ENCODE measurements around the gene EEF1AKMT3.
A peak's percentile ranks its signal among the peaks of the same experiment; 100 is the strongest.

Gene EEF1AKMT3

DNA sequence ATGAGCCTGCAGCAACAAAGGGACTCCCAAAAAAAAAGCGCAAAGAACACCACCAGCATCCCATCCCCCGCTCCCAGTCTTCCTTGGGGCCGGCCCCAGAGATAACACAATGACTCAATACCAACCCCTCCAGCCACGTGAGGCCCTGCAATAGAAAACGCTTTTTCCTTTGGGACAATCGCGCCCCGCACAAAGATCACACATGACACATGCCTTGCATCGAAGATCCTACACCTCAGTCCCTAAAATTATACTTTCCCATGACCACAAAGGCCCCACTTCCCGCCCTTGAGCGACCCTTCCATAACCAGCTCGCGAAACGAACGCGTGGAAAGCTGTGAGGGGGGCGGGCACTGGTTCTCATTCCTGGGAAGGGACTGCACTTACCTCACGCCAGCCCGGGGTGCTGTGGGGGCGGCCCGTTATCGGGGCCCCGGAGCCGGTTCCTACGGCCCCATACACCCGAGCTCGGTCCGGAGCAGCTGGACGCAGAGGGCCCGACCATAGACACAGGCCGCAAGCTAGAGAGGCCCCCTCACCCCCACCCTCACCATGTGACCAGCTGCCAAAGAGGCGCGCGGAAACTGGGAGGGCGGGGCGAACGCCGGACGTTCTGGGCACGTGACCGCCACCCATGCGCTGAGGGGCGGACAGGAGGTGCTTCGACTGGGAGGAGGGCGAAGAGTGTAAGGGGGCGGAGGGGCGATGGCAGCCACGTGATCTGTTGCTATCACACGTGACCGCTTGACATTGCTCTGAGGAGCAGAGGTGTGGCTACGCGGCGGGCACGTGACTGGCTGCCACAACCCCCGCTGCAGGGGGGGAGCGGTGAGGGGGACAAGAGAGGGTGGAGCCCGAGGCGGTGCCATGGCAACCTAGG, 20.4 kb upstream of the EEF1AKMT3 start, which contains the start of gene CDK4:
CDK4 (minus strand) TSS at position 523 of the 880 bp plus-strand sequence. CDS start 593 bp downstream, outside the sequence.
- peak; percentile 98 for DNase-seq

DNA sequence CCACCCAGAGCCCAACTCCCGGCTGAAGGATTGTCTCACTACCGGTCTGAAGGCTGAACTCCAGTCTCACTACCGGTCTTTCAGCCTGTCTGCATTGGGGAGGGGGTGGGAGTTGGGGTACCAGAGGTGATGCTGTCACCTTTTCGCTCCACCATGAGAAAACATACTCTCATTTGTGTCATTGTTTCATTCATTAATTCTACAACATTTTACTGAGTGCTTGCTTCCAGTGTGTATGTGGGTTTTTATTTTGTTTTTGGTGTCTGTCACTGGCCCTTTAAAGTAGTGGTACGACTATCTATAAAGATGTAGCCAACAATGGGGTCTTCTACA, 19.8 kb upstream of the EEF1AKMT3 start:
- DNase-seq = no peak

DNA sequence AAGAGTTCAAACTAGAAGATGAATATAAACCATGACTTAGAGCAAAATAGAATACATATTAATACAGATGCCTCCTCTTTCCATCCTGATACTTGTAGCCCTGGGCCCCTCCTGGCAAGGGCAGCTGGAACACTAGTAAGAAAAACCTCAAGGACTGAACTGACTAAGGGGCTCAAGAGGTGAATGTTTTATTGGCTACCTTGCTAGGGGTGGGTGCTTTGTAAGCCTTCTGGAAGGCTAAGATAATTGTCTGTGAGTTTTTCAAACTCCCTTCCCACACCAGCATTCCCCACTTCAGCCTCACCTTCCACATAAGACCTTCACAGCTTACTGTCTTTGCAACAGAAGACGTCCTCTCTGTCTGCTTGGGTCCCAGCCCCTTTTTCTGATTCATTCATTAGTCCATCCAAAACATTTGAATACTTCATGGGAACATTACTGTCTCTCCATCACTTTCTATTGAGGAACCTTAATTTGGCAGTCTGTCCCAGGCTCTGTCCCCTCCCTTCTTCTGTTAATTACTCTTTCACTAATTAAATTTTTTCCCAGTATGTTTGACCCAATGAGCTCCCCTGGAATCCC, 18.6 kb upstream of the EEF1AKMT3 start:
- no peak for DNase-seq

DNA sequence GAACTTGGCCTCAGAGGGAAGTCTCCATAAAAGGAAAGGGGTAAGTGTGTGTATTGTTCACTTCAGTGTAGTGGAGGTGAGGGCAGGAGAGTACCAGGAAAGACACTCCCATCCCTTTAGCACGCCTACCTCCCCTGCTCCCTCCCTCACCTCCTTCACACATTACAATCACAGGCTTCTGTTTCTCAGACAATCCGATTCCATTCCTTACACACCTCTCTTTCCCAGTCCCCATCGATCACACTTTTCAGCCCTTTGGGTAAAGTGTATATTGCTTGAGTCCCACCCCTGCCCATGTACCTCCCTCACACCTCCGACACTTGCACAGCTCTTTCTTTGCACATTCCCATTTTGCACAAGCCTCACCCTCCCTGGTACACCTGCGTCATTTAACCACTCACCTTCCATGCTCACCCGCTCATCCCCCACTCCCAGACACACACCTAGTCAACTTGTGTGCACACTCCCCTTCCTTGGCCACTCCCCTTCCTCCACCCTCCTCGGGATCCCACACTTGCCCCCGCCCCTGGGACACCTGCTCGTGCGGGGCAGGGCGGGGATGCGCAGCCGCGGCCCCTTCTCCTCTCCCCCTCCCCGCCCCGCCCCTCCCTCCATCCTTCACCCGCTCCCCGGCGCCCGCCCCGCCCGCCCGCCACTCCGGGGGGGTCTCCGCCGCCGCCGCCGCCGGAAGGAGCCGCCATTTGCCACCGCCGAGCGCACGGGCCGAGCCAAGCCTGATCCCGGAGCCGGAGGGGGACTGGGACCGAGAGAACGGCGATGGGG, 17.8 kb upstream of the EEF1AKMT3 start, which contains the start of gene MARCHF9:
MARCHF9 (plus strand) TSS at position 693 of the 783 bp plus-strand sequence. CDS start 426 bp downstream, outside the sequence.
- peak in 1 of 3 donors; percentile 60 for DNase-seq

DNA sequence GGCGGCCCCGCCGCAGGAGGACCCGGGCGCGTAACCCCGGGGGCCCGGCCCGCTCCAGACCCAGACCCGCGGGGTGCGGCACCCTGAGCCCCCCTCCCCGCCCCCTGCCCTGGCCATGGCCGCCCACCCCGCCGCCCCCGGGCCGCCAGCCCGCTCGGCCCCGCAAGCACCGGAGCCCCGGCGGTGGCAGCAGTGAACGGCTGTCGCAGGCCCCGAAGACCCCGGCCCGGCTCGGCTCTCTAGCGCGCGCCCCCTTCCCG, 17.3 kb upstream of the EEF1AKMT3 start:
- no peak for DNase-seq

DNA sequence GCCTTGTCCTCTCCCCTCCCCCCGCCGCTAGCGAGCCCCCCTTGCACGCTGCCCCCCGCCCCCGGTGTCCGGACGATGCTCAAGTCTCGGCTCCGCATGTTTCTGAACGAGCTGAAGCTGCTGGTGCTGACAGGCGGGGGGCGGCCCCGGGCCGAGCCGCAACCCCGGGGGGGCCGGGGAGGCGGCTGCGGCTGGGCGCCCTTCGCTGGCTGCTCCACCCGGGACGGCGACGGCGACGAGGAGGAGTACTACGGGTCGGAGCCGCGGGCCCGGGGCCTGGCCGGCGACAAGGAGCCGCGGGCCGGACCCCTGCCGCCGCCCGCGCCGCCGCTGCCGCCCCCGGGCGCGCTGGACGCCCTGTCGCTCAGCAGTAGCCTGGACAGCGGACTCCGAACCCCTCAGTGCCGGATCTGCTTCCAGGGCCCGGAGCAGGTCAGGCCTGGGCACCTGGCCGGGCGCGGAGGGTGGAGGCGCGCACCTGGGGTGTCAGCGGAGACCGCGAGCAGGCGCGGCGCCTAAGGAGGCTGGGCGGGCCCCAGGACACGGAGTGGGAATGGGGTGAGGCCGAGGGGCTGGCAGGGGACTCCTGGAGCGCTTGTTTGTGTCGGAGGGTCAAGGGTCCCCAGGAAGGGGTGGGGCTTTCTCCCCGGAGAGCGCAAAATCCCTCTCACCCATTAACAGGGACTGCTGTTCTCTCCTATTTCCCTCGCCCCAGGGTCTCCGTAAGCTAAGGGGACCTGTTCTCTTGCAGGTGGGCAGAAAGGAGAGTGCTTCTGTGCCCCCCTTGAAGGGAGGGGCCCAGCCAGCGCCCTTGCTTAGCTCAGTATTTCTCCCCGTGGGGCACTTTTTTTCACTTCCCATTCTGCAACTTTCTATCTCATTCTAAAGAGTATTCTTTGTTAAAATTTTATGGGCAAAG, 16.7 kb upstream of the EEF1AKMT3 start:
- peak in 1 of 3 donors; percentile 53 for DNase-seq

DNA sequence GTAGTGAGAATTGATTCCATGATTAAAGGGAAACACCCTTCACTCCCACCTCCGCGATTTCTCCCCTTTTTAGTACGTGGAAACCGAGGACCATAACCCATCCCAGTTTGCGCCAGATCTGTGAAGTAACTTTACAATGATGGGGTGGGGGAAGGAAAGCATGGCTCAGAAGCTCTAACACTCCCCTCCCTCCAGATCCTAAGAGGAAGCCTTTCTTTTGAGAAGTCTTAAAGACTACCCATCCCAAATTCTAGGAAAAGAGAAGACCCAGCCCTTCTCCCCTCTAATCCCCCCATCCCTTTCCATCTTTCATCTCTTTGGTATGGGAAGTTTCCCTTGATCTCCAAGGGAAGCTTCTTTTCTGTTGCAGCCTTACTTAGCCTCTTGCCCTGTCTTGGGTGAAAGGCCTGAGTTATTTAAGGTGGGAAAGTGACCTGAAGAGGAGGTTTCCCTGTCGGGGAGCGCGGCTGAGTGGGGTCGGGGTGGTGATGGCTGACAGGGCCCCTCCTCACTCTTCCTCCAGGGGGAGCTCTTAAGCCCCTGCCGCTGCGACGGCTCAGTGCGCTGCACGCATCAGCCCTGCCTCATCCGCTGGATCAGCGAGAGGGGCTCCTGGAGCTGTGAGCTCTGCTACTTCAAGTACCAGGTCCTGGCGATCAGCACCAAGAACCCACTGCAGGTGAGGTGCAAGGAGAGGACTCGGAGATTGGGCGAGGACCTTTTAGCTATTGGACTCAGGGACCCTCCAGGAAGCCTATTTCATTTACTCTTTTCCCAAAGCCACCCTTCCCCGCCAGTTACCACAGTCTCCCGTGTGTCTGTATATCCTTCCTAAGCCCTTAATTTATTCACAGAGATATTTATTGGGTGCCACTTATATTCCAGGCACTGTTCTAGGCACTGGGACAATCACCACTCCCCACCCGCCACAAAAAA, 15.7 kb upstream of the EEF1AKMT3 start:
- peak; percentile 73 to 86 (median 80) for DNase-seq

DNA sequence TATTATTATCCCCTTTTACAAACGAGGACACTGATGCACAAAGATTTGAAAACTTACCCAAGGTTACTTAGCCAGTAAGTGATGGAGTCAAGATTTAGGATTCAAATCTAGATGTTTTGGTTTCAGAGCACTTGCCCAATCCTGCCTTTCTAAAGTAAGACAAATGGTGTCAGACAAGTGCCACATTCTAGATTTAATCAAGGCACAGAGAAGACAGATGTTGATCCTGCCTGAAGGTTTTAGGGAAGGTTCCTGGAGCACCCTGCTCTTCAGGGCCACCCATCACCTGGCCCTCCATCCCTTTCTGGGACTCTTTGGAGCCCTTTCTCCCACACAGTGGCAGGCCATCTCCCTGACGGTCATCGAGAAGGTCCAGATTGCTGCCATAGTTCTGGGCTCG, 14.6 kb upstream of the EEF1AKMT3 start:
- DNase-seq = no peak

DNA sequence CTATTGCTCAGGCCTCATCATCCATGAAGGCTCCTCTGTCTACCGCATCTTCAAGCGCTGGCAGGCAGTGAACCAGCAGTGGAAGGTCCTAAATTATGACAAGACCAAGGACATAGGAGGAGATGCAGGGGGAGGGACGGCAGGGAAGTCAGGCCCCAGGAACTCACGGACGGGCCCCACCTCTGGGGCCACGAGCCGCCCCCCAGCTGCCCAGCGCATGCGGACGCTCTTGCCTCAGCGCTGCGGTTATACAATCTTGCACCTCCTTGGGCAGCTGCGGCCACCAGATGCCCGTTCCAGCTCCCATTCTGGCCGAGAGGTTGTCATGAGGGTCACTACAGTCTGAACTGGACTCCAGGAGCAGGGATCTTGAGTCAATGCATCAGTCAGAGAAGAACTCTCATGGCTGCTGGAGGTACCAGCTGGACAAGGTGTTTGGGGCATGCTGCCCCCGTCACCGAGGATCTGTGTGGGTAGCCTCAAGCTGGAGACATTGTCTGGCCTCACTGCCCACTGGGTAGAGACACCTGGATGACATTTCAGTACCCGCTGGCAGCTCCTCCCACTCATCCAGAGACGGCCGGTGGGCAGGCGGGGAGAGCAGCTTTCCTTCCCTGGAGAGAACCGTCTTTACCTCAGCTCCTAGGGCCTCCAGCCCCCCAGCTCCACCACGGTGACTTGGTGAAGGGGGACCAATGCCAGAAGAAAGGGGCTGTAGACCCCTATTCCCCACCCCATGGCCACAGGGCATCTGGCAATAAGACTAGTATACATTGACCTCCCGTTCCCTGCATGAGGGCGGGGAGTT, 13.7 kb upstream of the EEF1AKMT3 start:
- DNase-seq = no peak

DNA sequence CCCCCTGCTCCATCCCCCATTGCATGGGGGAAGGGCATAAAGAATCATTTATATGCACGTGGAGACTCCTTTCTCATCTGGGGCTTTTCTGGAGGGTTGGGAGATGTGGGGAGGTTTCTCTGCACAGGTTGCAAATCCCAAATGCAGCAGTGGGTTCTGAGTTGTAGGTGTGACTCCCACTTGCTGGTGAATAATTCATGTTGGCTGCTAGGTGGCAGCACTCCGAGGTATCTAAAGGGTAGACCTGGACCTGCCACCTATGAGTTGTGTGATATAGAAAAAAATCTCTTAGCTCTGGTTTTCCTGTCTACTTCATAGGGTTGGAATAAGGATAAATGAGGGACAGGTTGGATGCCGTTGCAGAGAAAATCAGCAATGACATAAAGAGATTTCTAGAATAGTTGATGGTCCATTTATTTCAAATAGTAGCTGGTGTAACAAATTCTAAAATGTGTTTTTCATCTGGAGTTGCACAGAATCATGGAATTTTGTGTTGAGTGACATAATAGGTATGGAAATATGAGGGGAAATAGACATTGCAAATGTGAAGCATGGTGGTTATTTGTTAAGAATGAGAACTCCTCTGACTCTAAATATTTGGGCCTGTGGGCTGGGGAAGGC, 12.9 kb upstream of the EEF1AKMT3 start:
- peak in 1 of 3 donors; percentile 20 for DNase-seq

DNA sequence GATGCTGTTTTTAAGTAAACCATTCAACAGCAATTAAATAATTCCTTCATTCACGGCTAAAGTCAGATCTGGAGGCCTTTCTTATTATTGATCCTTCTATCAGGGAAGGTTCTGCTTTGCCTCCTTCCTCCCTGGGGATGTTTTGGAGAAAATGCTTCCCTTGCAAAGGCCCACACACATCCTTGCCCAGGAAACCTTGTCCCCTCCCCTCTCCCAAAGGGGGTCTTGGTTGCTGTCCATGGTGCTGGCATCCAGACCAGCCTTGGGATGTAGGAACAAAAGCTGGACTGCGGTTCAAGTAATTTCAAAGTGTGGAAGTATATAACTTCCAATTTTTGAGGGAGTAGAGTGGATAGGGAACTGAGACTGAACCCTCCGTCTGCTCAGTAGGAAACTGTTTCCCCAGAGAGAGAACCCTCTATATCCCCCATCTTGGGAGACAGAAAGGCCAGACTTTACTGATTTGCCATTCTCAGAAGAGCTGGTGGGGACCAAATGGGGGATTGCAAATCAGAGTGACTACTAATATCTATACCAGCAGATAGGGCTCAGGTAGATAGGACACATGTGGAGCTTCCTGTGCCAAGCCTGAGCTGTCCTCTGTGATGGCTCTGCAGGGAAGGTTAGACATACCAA, 11.9 kb upstream of the EEF1AKMT3 start:
- DNase-seq = no peak

DNA sequence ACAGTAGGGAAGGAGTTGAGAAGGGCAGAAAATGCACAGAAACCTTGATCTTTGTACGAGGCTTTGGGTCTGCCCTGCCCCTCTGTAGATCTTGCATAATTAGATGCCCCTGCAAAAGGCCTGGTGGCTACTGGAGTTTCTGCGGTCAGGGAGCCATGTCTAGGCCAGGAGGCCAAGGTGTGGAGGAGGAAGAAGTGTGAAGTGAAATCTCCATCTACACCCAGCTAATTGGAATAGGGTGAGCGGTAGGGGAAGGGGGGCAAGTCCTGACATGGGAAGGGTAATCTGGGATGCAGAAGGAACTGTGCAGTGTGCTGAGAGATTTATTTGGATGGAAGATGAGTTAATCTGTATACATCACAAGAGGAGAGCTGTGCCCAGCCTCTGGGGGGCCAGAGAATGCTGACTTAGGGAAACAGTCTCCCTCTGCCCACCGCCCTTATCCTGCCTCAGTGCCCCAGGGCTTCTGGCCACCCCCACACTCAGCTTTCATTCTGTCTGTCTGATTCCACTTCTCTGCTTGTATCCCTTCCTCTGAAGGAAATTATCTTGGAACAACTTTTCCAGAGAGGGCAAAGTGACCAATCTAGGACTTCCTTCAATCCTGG, 10.9 kb upstream of the EEF1AKMT3 start:
- no peak for DNase-seq

DNA sequence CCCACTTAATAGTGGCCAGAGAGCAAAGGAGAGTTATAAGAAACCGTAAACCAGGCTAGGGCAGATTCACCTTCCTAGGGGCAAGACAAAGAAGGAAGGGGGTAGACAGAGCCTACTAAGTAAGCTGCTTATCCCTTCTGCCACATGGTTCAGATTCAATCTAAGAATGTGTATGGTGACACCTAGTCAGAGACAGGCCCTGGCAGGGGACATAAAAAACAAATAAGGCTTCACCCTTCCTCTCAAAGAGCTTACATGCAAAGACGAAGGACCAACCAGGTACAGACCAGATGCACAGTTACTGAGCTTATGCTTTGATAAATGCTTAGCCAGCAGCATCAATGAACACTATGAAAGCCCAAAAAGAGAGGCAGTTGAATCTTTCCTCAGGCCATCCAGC, 10.0 kb upstream of the EEF1AKMT3 start:
- DNase-seq = no peak

DNA sequence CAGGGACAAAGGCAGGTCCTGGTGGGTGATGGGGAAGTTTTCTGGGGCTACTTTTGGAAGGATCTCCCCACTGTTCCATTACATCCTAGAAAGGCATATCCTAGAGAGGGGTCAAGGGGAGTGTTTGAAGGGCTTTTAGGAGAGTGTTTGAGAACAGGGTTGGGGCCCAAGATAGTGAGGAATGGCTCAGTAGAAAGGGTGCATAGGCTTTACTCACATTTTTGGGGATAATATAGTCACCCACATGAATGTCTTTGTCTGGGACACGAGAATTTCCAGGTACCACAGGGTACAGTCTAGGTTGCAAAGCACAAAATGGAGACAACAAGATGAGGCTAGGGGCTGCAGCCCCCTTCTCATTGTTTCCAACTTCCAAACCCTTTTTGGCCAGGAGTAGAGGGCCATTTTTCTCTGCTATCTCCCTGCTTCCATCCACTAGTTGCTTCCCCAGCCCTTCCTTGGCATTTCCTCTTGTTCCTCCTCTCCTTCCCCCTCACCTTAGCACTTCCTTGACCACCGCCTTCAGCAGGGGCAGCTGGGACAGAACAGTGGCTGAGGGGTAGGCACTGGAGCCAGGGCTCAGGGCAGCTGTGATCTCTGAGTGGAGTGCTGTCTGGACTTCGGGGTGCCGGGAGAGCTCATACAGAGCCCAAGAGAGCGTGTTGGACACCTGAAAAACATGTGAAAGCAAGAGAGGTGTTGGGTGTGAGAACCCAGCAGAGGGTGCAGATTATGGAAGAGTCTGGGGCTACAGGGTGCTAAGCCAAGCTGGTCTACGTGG, 8.3 kb upstream of the EEF1AKMT3 start:
- no peak for DNase-seq

DNA sequence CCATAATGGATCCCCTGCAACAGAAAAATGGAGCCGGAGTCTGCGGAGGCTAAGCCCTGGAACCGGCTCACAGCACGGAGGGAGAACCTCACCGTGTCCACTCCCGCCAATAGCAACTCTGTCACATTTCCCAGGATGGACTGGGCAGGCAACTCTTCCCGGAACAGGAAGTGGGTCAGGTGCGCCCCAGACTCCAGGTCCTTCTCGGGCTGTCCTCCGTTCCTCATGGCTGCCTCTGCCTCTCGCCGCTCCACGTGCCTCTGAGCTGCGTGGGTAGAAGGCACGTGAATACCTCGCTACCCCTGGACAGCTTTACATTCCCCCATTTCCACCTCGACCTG, 7.8 kb upstream of the EEF1AKMT3 start:
- no peak for DNase-seq

DNA sequence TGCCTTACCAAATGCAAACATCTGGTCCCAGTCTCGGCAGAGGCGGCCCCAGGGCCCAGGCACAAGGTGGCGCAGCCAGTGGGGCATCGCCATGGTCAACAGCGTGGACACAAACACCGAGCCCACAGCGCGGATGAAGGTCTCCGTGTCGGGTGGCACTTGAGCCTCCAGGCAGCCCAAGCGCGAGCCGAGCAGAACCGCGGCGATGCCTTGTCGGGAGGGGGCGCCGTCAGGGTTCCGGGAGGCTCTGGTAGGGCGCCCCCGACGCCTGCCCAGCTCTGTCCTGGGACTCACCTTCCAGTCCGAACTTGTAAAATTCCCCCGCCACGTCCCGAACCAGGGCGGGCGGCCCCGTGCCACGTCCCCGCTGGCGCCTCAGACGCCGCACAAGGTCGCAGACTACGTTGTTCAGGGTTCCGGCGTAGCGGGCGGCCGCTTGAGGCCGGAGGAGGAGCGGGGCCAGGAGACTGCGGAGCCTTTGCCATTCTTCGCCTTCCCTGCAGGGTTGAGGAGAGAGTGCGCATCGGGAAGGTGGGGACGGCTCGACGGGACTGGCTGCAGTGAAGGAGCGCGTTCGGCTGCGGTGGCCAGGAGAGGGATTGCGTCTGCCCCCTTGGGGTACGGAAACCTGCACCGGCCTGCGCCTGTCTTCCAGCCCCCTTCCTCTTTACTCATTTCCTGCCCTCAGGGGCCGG, 7.3 kb upstream of the EEF1AKMT3 start:
- DNase-seq = peak; percentile 58 to 84 (median 60)

DNA sequence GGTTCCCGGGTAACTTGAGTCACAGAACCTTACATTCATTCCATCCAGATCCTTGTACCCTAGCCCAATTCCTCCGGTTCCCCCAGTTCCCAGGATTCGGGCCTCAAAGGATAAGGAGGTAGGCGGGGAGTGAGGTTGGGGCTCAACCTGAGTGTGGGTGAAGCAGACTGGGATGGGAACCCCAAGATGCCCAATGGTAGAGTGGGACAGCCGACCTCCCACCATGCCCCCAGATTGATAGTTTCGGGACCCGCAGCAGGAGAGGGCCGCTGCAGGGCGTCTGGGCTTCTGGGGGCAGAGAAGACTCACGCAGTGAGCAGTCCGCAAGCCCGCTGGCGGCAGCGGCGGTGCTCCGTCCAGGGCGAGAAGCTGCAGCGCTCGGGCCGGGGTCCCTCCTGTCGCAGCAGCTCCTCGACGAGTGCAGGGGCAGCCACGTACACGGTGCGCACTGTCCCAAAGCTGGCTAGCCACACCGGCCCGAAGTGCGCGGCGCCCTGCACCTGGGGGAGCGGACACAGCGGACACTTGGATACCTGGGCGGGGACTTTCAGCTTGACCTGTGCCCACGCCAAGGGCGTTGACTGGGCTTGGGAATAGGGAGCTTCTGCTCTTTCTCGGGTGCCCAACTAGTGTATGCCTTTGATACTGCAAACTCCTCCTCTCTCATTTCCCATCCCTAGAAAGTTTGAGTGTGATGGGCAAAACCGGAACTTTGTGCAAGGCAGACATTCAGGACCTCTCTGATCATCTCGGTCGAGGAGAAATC, 6.5 kb upstream of the EEF1AKMT3 start:
- peak in 1 of 3 donors; percentile 43 for DNase-seq
